T-helper 2 cell treated with Interferon-gamma antibody and Interleukin-4, amounts not matched to agents 100 ng/mL and 5 ng/mL, for 36 hours (primary cell): ENCODE data around the gene DAG1. TPM values are rescaled to one million over a fixed set of nuclear protein-coding genes. Genes with fewer than 3 reads are reported as not detected.

Source experiments
- intact Hi-C: fragments of 100-400 bp; cut with micrococcal nuclease; formaldehyde crosslinking; loops from one replicate; pipeline ENCODE4 v1.15.1; 2023
- total RNA-seq: library from RNA; stranded (reverse); gene quantifications from 2 replicates; pipeline ENCODE4 v1.2.3, GENCODE V29; 2022

The DAG1 gene
- total RNA-seq, 1 donor from 2014 or later = 19.5 TPM

- intact Hi-C loops = no loop called here
These were observed 82.0 kb downstream of the DAG1 start for GRCh38 chr3:49552087-49552486.

GRCh38 chr3:49553324-49553691 lies 83.2 kb downstream of the DAG1 start:
- intact Hi-C loops = no loop called here

GRCh38 chr3:49553692-49554632 lies 83.9 kb downstream of the DAG1 start, which contains the start of gene BSN:
BSN (plus strand) TSS chr3:49554477; CDS start chr3:49554603, 126 bp downstream.
- intact Hi-C loops = loop anchor here (1.0 kb wide), 1 partner anchor 14 kb away; no protein-coding TSS in a partner anchor

- intact Hi-C loops = loop anchor here (1.0 kb wide), 1 partner anchor 14 kb away; no protein-coding TSS in a partner anchor
These were observed 84.7 kb downstream of the DAG1 start for GRCh38 chr3:49554633-49555265.

GRCh38 chr3:49556500-49557275 lies 86.6 kb downstream of the DAG1 start:
- intact Hi-C loops = no loop called here

- intact Hi-C loops = no loop called here
These were observed 93.0 kb downstream of the DAG1 start for GRCh38 chr3:49563040-49563578.

- intact Hi-C loops = no loop called here
These were observed 93.7 kb downstream of the DAG1 start for GRCh38 chr3:49563766-49564165.

- intact Hi-C loops = no loop called here
These were observed 96.2 kb downstream of the DAG1 start for GRCh38 chr3:49566312-49566711.

- intact Hi-C loops = no loop called here
These were observed 97.3 kb downstream of the DAG1 start for GRCh38 chr3:49567406-49567805.

GRCh38 chr3:49568965-49569364 lies 98.9 kb downstream of the DAG1 start:
- intact Hi-C loops = no loop called here

- intact Hi-C loops = no loop called here
These were observed 100.1 kb downstream of the DAG1 start for GRCh38 chr3:49570028-49570654.

GRCh38 chr3:49582177-49582576 lies 112.1 kb downstream of the DAG1 start:
- intact Hi-C loops = no loop called here

Other genes starting within 250 kb of the DAG1 start
- 11.6 and 12.7 TPM in 2 replicates for gene C3orf62, start 193.0 kb upstream of the DAG1 start, total RNA-seq
- gene USP4, start 130.2 kb upstream of the DAG1 start, total RNA-seq = 84.2 and 87.9 TPM in 2 replicates
- 118 and 123 TPM in 2 replicates for gene GPX1, start 111.9 kb upstream of the DAG1 start, total RNA-seq
- gene RHOA, start 58.3 kb upstream of the DAG1 start, total RNA-seq = 450 and 466 TPM in 2 replicates
- gene TCTA, start 57.8 kb upstream of the DAG1 start, total RNA-seq = 24.6 and 26.6 TPM in 2 replicates
- 4.8 and 5.1 TPM in 2 replicates for gene AMT, start 47.8 kb upstream of the DAG1 start, total RNA-seq
- 21.1 and 21.6 TPM in 2 replicates for gene NICN1, start 40.9 kb upstream of the DAG1 start, total RNA-seq
- 0.07 TPM in 2 replicates for gene BSN, start 84.2 kb downstream of the DAG1 start, total RNA-seq
- gene APEH, start 204.1 kb downstream of the DAG1 start, total RNA-seq = 108 and 111 TPM in 2 replicates
- 9.3 and 10.4 TPM in 2 replicates for gene MST1, start 219.2 kb downstream of the DAG1 start, total RNA-seq
- 44.1 and 50.0 TPM in 2 replicates for gene RNF123, start 219.3 kb downstream of the DAG1 start, total RNA-seq
- 0.27 TPM in 1 of 2 replicates, not detected in the other for gene AMIGO3, start 249.4 kb downstream of the DAG1 start, total RNA-seq